Activated effector memory CD4-positive, alpha-beta T cell treated with Interleukin-2 at 50 U/mL for 16 hours (primary cell): ENCODE results near the gene FAM193A.
"Not testable (repeated sequence)": the region's sequence is repeated elsewhere in the genome, so short reads cannot be mapped to it uniquely, and the experiment has no call there.

Experiments
- DNase-seq: peaks from one replicate; pipeline ENCODE4 v3.0.0-alpha.2; 2020

Gene FAM193A

DNA sequence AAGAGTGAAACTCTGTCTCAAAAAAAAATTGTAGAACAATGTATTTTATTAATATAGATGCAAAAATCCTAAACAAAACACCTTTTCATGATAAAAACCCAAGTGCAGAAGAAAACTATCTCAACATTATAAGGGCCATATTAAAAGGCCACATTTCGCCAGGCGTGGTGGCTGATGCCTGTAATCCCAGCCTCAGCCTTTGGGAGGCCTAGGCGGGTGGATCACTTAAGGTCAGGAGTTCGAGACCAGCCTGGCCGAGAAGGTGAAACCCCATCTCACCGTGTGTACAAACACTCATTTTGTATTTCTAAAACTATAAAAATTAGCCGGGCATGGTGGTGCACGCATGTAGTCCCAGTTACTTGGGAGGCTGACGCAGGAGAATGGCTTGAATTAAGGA, 9.9 kb upstream of the FAM193A start:
- no peak for DNase-seq

GRCh38 chr4:2534904-2535375, 1.5 kb upstream of the FAM193A start:
- peak; percentile 3 for DNase-seq

- peak; percentile 26 for DNase-seq
These were observed 863 bp upstream of the FAM193A start for GRCh38 chr4:2535376-2536192.

DNA sequence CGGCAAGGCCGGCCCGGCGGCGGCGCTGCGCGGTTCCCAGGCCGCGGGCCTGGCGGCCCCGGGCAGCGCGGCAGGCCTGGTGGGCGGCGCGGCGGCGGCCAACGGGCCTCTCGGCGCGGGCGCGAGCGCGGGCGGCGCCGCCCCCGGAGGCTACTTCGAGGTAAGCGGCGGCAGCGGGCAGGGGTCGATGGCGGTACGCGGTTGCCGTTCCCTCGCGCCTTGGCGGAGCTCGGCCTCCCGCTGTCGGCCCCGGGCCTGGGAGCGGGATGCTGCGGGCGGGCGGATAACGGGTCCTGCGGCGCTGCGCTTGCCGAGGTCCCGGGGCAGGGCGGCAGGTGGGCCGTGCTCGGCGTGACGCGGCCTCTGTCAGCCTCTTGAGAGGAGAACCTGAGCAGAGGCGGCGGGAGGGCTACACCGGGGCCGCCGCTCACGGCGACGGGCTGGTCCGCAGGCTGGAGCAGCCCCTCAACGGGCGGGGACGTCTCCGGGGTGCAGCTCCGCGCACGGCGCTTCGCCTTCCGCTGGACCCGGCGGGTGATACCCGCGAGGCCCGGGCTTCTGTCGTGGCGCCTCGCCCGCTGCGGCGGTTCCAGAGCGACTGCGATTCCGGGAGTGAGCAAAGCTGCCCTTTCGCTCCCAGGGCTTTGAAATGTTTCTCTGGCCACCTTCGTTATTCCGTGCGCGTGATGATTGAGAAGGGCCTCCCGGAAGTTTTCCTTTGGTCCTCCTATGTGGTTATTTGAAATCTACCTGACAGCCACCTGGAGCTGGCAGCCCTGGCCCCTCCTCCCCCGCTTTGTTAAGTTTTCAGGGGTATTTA, 774 bp downstream of the FAM193A start:
- peak; percentile 43 for DNase-seq

- DNase-seq = not testable (repeated sequence)
These were observed 7.2 kb downstream of the FAM193A start for GRCh38 chr4:2543580-2544191.

DNA sequence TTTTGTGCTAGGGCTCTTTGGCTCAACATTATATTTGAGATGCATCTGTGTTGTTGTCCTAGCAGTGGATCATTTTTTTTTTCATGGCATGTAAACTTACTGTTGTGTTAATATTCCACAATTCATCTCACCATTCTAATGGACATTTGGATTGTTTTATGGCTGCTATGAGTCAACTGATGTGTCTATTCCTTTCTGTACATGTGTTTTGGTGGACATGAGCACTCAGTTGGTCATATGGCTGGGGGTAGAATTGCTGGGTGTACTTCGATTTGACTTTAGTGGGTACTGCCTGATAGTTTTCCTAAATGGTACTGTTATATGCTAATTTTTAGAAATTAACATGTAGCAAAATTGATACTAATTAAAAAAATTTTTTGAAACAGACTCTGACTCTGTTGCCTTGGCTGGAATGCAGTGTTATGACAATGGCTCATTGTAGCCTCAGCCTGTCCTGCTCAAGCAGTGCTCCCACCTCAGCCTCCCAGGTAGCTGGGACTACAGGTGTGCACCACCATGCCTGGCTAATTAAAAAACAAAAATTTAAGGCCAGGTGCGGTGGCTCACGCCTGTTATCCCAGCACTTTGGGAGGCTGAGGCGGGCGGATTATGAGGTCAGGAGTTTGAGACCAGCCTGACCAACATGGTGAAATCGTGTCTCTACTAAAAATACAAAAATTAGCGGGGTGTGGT, 9.0 kb downstream of the FAM193A start:
- no peak for DNase-seq

- no peak for DNase-seq
These were observed 9.9 kb downstream of the FAM193A start for GRCh38 chr4:2546286-2546823.

DNA sequence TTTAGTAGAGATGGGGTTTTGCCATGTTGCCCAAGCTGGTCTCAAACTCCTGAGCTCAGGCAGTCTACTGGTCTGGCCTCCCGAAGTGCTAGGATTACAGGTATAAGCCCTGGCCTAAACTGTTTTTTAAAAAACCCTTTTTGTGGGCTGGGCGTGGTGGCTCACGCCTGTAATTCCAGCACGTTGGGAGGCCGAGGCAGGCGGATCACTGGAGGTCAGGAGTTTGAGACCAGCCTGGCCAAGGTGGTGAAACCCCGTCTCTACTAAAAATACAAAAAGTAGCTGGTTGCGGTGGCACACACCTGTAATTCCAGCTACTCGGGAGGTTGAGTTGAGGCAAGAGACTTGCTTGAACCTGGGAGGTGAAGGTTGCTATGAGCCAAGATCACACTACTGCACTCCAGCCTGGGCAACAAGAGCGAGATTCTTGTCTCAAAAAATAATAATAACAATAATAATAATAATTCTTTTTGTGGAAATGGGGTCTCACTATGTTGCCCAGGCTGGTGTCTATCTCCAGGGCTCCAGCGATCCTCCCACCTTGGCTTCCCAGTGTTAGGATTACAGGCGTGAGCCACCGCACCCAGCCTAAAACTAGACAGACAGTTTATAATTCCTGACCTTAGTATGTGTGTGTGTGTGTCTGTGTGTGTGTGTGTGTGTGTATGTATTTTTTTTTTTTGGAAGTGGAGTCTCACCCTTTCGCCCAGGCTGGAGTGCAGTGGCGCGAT, 10.7 kb downstream of the FAM193A start:
- not testable (repeated sequence) for DNase-seq

DNA sequence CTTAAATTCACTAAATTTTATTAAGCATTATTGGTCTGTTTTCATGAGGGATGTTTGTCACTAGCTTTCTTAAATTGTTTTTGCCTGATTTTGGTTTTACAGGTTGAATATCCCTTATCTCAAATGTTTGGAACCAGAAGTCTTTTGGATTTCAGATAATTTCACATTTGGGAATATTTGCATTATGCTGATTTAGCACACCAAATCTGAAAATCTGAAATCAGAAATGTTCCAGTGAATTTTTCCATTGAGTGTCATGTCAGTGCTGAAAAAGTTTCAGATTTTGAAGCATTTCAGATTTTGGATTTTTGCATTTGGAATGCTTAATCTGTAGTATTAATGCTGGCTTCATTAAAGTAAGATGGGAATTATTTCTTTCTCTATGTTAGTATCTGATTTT, 14.7 kb downstream of the FAM193A start:
- no peak for DNase-seq

DNA sequence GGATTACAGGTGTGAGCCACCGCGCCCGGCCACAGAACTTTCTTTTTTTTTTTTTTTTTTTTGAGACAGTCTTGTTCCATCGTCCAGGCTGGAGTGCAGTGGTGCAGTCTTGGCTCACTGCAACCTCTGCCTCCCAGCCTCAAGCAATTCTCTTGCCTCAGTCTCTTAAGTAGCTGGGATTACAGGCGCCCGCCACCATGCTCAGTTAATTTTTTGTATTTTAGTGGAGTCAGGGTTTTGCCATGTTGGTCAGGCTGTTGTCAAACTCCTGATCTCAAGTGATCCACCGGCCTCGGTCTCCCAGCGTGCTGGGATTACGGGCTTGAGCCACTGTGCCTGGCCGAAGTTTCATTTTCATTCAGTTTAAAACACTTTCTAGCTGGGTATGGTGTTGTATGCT, 16.4 kb downstream of the FAM193A start:
- no peak for DNase-seq

- no peak for DNase-seq
These were observed 21.9 kb downstream of the FAM193A start for GRCh38 chr4:2558301-2558700.

GRCh38 chr4:2560167-2560566, 23.7 kb downstream of the FAM193A start:
- no peak for DNase-seq

- no peak for DNase-seq
These were observed 29.1 kb downstream of the FAM193A start for GRCh38 chr4:2565533-2565932.

GRCh38 chr4:2570036-2570435, 33.6 kb downstream of the FAM193A start:
- DNase-seq = no peak

GRCh38 chr4:2570551-2571222, 34.2 kb downstream of the FAM193A start:
- DNase-seq = no peak

- no peak for DNase-seq
These were observed 35.6 kb downstream of the FAM193A start for GRCh38 chr4:2572076-2572475.

DNA sequence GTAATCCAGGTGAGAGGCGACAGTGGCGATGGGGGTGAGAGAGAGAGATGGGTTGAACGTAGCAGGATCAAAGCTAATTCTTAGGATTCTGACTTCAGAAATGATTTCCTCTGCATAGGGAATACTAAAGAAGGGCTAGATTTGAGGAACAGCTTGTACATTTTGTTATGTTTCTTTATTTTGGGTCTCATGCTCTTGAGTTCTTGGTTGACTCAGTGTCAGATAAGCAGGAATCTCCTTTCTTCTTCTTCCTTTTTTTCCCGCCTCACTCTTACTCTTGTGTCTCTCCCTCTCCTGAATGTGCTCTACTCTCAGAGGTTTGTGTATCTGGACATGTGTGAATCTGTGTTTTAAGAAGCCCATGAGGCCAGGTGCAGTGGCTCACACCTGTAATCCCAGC, 36.4 kb downstream of the FAM193A start:
- DNase-seq = no peak

DNA sequence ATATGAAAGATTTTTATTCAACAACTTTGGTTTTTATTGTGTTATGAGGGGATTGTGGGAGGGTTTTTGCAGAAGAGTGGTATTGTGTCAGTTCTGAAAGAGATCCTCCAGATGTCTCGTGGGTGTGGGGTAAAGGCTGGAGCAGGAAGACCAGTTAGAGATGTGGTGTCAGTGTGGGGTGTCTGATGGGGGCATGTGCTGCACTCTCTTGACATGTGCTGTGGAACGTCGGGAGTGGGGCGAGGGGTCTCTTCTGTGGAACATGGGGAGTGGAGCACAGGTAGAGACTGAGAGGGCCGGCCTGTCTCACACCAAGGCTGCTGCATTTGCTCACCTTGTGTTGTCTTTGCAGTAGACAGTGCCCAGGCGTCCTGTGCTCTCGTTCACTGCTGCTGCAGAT, 37.6 kb downstream of the FAM193A start:
- DNase-seq = no peak

DNA sequence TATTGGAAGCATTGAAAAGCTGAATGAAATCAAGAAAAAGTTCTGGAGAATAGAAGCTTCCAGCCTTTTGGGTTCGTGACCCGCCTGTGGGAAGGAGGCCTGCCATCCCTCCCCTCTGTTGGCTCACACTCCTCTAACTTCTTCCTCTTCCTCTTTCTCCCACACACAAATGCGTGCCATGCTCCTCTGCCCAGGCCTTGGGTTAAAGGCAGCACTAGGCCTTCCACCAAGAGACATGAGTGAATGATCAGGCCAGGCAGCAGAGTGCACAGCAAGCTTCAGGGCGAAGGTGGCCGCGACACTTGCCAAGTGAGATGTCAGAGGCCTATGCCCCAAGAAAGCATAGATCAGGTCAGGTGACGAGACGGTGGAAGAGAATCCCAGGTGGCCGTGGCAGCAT, 38.4 kb downstream of the FAM193A start:
- DNase-seq = no peak

DNA sequence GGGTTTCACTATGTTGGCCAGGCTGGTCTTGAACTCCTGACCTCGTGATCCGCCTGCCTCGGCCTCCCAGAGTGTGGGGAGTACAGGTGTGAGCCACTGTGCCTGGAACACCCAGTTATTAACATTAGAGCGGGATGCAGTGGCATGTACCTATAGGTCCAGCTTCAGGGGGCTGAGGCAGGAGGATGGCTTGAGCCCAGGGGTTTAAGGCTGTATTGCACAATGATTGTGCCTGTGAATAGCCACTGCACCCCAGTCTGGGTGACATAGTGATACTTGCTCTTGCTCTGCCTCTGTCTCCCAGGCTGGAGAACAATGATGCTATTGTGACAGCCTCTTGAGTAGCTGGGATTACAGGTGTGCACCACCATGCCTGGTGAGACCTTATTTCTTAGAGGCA, 39.8 kb downstream of the FAM193A start:
- DNase-seq = no peak

DNA sequence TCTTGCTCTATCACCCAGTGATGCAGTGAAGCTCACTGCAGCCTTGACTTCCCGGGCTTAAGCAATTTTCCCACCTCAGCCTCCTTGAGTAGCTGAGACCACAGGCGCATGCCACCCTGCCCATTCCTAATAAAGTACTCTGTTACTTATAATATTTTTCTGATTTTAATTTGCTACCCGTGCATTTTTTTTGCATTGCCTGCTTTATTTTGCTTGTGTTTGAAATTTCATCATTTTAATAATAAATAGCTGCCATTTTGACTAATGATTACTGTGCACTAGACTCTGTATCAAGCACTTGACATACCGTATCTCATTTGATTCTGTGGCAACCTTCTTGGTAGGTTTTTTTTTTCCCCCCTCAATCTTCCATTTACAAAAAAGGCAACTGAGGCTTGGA, 41.7 kb downstream of the FAM193A start:
- DNase-seq = no peak
